Ishikawa (cell line): Measurements from ENCODE around the gene B4GAT1.

Experiments
- CEBPB ChIP-seq: IDR thresholded peaks from 2 replicates; pipeline ENCODE4 v1.6.1; 2012
- CREB1 ChIP-seq: IDR thresholded peaks from 2 replicates; pipeline ENCODE4 v1.6.1; 2012; ENCODE audit warnings: low read depth
- EGR1 ChIP-seq: IDR thresholded peaks from 2 replicates; pipeline ENCODE4 v1.6.1; 2012
- EP300 ChIP-seq: IDR thresholded peaks from 2 replicates; pipeline ENCODE4 v1.6.1; 2012; ENCODE audit warnings: borderline replicate concordance
- FOXM1 ChIP-seq: IDR thresholded peaks from 2 replicates; pipeline ENCODE4 v1.6.1; 2012; ENCODE audit warnings: low read depth, borderline replicate concordance
- MAX ChIP-seq: IDR thresholded peaks from 2 replicates; pipeline ENCODE4 v1.6.1; 2012
- NFIC ChIP-seq: IDR thresholded peaks from 2 replicates; pipeline ENCODE4 v1.6.1; 2012
- RAD21 ChIP-seq: IDR thresholded peaks from 2 replicates; pipeline ENCODE4 v1.6.1; 2012; ENCODE audit warnings: low read depth
- REST ChIP-seq: IDR thresholded peaks from 2 replicates; pipeline ENCODE4 v1.6.1; 2012; ENCODE audit warnings: low read depth, mild to moderate bottlenecking
- TAF1 ChIP-seq: IDR thresholded peaks from 2 replicates; pipeline ENCODE4 v1.6.1; 2012; ENCODE audit warnings: low read depth, mild to moderate bottlenecking
- TCF12 ChIP-seq: IDR thresholded peaks from 2 replicates; pipeline ENCODE4 v1.6.1; 2012; ENCODE audit warnings: low read depth
- TEAD4 ChIP-seq: IDR thresholded peaks from 2 replicates; pipeline ENCODE4 v1.6.1; 2012
- YY1 ChIP-seq: IDR thresholded peaks from 2 replicates; pipeline ENCODE4 v1.6.1; 2012; ENCODE audit warnings: low read depth
- ZBTB7A ChIP-seq: IDR thresholded peaks from 2 replicates; pipeline ENCODE4 v1.6.1; 2012; ENCODE audit warnings: low read depth
- TF ChIP-seq, protein P1 (sequence below): IDR thresholded peaks from 2 replicates; pipeline ENCODE4 v1.6.1; 2012

The B4GAT1 gene

GRCh38 chr11:66311470-66311964, 35.9 kb downstream of the B4GAT1 start:
- TF ChIP-seq YY1: no peak
- TF ChIP-seq, protein P1, sequence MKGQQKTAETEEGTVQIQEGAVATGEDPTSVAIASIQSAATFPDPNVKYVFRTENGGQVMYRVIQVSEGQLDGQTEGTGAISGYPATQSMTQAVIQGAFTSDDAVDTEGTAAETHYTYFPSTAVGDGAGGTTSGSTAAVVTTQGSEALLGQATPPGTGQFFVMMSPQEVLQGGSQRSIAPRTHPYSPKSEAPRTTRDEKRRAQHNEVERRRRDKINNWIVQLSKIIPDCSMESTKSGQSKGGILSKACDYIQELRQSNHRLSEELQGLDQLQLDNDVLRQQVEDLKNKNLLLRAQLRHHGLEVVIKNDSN: no peak
- no peak for TF ChIP-seq RAD21
- TF ChIP-seq EGR1: no peak
- TF ChIP-seq TAF1: no peak
- no peak for TF ChIP-seq TCF12
- TF ChIP-seq EP300: no peak
- no peak for TF ChIP-seq CEBPB
- TF ChIP-seq NFIC: no peak
- no peak for TF ChIP-seq REST
- TF ChIP-seq MAX: no peak; the same call in 1 of the 2 replicates
- no peak for TF ChIP-seq ZBTB7A
- TF ChIP-seq TEAD4: no peak
- TF ChIP-seq CREB1: no peak
- no peak for TF ChIP-seq FOXM1

- no peak for TF ChIP-seq RAD21
Observed at GRCh38 chr11:66310324-66310723, 37.1 kb downstream of the B4GAT1 start.

GRCh38 chr11:66309475-66309874, 38.0 kb downstream of the B4GAT1 start:
- TF ChIP-seq CREB1 (no peak), NFIC (no peak), EGR1 (no peak), ZBTB7A (no peak), TCF12 (no peak), TAF1 (no peak), CEBPB (no peak), RAD21 (no peak), REST (no peak), TEAD4 (no peak), FOXM1 (no peak), YY1 (no peak), EP300 (no peak), MAX (no peak)
- TF ChIP-seq, protein P1: no peak

GRCh38 chr11:66302656-66303055, 44.8 kb downstream of the B4GAT1 start:
- TF ChIP-seq FOXM1 (no peak), TAF1 (no peak), TCF12 (no peak), REST (no peak), NFIC (no peak), ZBTB7A (no peak), EGR1 (no peak), YY1 (no peak), CEBPB (no peak), EP300 (no peak), CREB1 (no peak), TEAD4 (no peak)
- TF ChIP-seq, protein P1: no peak
